Left lung (tissue), 10 donors: ENCODE results near the gene GADD45G. TPM values are rescaled to one million over a fixed set of nuclear protein-coding genes. Genes with fewer than 3 reads are reported as not detected.
A peak's percentile ranks its signal among the peaks of the same experiment; 100 is the strongest.

Experiments
- ATAC-seq: fragments of 200-7000 bp; cut with Tn5 transposase; one replicate; pipeline ENCODE4 v1.9.1; 2020; ENCODE audit warnings: moderate library complexity
- DNase-seq, 4 donors: peaks; one replicate each; pipeline ENCODE4 v3.0.0-alpha.2; 2013 to 2020
- H3K27ac ChIP-seq, 2 donors: fragments of 200-600 bp; sonication (generic) in 1 of 2; one replicate each; pipeline versions ENCODE4 v1.5.0 to v1.8.0; 2020 to 2021
- H3K27me3 ChIP-seq, 2 donors: fragments of 200-600 bp; sonication (generic) in 1 of 2; one replicate each; pipeline versions ENCODE4 v1.5.0 to v1.8.0; 2020 to 2021
- H3K36me3 ChIP-seq, 2 donors: fragments of 200-600 bp; sonication (generic) in 1 of 2; one replicate each; pipeline versions ENCODE4 v1.5.0 to v1.8.0; 2020 to 2021
- H3K4me1 ChIP-seq, 2 donors: fragments of 200-600 bp; one replicate each; pipeline ENCODE4 v1.8.0; 2021
- H3K4me3 ChIP-seq, 2 donors: fragments of 200-600 bp; sonication (generic) in 1 of 2; one replicate each; pipeline versions ENCODE4 v1.5.0 to v1.8.0; 2020 to 2021; ENCODE audit warnings: mild to moderate bottlenecking in 1 of 2
- H3K9me3 ChIP-seq, 2 donors: fragments of 200-600 bp; sonication (generic) in 1 of 2; one replicate each; pipeline versions ENCODE4 v1.5.0 to v1.8.0; 2020 to 2021
- intact Hi-C, 2 donors: fragments of 100-400 bp; cut with DNase I; formaldehyde crosslinking; loops; one replicate each; pipeline versions ENCODE4 v1.11.2 to v1.14.2; 2022
- polyA plus RNA-seq, 6 donors: library from polyadenylated mRNA; unstranded; fragments of 120-200 nt; gene quantifications; one replicate each; pipeline ENCODE4 v1.2.1, GENCODE V29; 2013; ENCODE audit not compliant: insufficient read length in 6 of 6
- total RNA-seq, 2 donors: library from RNA; stranded (reverse); fragmentation: NEBNext Ultra II Directional; extraction: Animal tissue kit (Norgen Biotek cat#: 25700); gene quantifications; one replicate each; pipeline ENCODE4 v1.2.1, GENCODE V29; 2021
- TF ChIP-seq, protein P1 (sequence below), 2 donors: fragments of 200-600 bp; sonication (generic) in 1 of 2; IDR thresholded peaks; one replicate each; pipeline versions ENCODE4 v1.5.0 to v1.8.0; 2021; ENCODE audit warnings: antibody characterized with exemption in 2 of 2
- donor health status: DM: no; HTN: yes; CAD: no.
- donor health status: DM: no; HTN: no; CAD: no.

GADD45G gene
- total and polyA plus RNA-seq, 8 donors: 3.9 to 12.6 (median 4.9) TPM

DNA sequence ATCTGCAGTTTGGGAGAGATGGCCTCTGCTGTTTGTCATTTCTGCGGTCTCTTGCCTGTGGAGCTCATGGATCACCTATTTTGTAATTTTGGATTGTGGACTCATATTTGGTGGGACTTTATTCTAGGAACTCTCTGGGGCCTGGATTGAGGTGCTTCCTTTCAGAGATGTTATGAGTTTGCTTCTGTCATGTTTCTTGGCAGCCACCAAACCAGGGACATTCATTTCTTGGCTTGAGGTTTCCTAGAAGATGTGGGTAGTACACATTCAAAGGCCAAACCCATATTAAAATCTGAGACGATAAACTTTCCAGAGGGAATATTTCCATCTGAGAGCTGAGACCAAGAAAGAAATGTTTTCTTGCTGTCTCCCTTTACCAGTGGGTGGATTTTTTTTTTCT lies 37.2 kb upstream of the GADD45G start:
- TF ChIP-seq, protein P1, sequence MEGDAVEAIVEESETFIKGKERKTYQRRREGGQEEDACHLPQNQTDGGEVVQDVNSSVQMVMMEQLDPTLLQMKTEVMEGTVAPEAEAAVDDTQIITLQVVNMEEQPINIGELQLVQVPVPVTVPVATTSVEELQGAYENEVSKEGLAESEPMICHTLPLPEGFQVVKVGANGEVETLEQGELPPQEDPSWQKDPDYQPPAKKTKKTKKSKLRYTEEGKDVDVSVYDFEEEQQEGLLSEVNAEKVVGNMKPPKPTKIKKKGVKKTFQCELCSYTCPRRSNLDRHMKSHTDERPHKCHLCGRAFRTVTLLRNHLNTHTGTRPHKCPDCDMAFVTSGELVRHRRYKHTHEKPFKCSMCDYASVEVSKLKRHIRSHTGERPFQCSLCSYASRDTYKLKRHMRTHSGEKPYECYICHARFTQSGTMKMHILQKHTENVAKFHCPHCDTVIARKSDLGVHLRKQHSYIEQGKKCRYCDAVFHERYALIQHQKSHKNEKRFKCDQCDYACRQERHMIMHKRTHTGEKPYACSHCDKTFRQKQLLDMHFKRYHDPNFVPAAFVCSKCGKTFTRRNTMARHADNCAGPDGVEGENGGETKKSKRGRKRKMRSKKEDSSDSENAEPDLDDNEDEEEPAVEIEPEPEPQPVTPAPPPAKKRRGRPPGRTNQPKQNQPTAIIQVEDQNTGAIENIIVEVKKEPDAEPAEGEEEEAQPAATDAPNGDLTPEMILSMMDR (IDR thresholded peaks at IDR 0.05): no peak
- intact Hi-C loops: no loop called here
- H3K27ac ChIP-seq: no peak overlapping the region
- H3K27me3 ChIP-seq: peaks cover 0 to under 1% of the 10 kb centered on the region in 2 donors
- H3K9me3 ChIP-seq: no peaks in the 10 kb centered on the region
- H3K4me3 ChIP-seq: no peak overlapping the region
- ATAC-seq: no peak
- no peaks in the 10 kb centered on the region for H3K36me3 ChIP-seq
- no peak for DNase-seq
- no peaks in the 10 kb centered on the region for H3K4me1 ChIP-seq

DNA sequence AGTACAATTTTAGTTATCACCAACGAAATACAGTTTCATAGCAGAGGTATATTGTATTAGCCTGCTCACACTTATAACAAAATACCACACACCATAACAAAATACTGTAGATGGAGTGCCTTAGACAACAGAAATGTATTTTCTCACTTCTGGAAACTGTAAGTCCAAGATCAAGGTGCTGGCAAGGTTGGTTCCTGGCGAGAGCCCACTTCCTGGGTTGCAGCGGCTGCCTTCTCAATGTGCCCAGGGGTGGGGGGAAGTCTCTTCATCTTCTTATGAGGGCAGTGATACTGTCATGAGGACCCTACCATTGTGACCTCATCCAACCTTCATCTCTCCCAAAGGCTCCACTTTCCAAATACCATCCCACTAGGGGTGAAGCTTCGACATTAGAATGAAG lies 30.5 kb upstream of the GADD45G start:
- H3K27ac ChIP-seq: no peak overlapping the region
- no peaks in the 10 kb centered on the region for H3K36me3 ChIP-seq
- no peak overlapping the region for H3K4me3 ChIP-seq
- no peak for DNase-seq
- H3K9me3 ChIP-seq: no peaks in the 10 kb centered on the region
- H3K4me1 ChIP-seq: peaks cover 0 to 5% of the 10 kb centered on the region in 2 donors
- TF ChIP-seq, protein P1 (IDR thresholded peaks at IDR 0.05): no peak
- intact Hi-C loops: no loop called here
- ATAC-seq: no peak
- H3K27me3 ChIP-seq: peaks cover 0 to 18% of the 10 kb centered on the region in 2 donors

DNA sequence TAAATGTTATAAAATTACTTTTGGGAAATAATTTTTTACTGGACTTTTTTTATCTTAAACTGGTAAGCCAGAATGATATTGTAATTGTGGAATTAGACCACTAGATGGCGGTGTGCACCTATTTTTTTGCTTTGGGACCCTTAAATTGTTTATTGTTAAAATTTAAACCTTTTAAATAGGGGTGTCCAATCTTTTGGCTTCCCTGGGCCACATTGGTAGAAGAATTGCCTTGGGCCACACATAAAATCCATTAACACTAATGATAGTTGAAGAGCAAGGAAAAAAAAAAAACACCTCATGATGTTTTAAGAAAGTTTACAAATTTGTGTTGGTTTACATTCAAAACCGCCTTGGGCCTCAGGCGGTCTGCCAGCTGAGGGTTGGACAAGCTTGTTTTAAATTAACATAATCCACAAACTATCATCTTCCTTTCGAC lies 28.4 kb upstream of the GADD45G start:
- H3K9me3 ChIP-seq: no peaks in the 10 kb centered on the region
- H3K4me3 ChIP-seq: no peak overlapping the region
- DNase-seq: peak in 2 of 4 donors; percentile 27 to 45
- H3K27me3 ChIP-seq: peaks cover 0 to 18% of the 10 kb centered on the region in 2 donors
- no peak overlapping the region for H3K27ac ChIP-seq
- intact Hi-C loops: no loop called here
- TF ChIP-seq, protein P1 (IDR thresholded peaks at IDR 0.05): peak; percentile 65 to 79
- ATAC-seq: peak; percentile 53
- no peaks in the 10 kb centered on the region for H3K36me3 ChIP-seq
- peaks cover 0 to 19% of the 10 kb centered on the region in 2 donors for H3K4me1 ChIP-seq

DNA sequence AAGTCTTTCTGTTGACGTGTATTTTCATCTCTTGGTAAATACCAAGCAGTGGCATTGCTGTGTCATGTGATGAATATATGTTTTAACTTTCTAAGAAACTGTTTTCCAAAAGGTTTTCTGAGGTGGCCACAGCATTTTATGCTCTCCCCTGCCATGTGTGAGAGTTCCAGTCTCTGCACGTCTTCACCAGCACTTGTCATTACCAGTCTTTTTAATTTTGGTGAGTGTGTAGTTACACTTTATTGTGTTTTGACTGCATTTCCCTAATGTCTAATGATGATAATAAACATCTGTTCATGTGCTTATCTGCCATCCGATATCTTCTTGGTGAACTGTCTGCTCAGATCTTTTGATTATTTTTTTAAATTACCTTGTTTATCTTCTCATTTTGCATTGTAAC lies 27.4 kb upstream of the GADD45G start:
- intact Hi-C loops: no loop called here
- ATAC-seq: no peak

DNA sequence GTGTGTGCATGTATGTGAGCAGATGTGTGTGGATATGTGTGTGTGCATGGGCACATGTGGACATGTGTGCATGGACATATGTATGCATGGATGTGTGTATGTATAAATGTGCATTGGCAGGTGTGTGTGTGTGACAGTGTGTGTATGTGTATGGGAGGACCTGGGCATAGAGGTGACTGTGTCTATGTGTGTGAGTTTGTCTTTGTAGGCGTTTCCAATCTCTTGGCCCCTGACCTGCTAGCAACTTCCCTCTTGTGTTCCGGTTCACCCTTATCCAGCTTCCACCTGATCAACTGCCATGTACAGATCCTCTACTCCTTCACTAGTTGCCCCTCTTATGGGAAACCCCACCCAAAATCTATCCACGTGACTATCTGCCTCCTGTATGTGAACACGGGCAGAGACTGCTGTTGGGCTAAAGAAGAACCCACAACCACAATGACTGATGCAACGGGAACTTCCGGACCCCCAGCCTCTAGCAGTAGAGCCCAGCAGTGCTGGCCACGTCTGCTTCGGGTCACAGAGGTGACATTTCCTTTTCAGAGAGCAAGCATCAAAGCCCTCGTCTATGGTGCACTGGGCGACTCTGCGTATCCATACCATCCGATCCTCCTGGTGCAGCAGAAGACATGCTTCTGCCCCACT lies 24.9 kb upstream of the GADD45G start:
- peak overlapping the region in 1 of 2 donors; percentile 26 for H3K27ac ChIP-seq
- intact Hi-C loops: no loop called here
- no peaks in the 10 kb centered on the region for H3K9me3 ChIP-seq
- DNase-seq (peak in 1 of 4 donors; percentile 75), ATAC-seq (no peak)
- TF ChIP-seq, protein P1 (IDR thresholded peaks at IDR 0.05): no peak
- no peak overlapping the region for H3K4me3 ChIP-seq
- peaks cover 0 to 11% of the 10 kb centered on the region in 2 donors for H3K27me3 ChIP-seq
- no peaks in the 10 kb centered on the region for H3K36me3 ChIP-seq
- H3K4me1 ChIP-seq: peaks cover 0 to 19% of the 10 kb centered on the region in 2 donors

More for the DNA sequence above, 27.4 kb upstream of the GADD45G start:
- Histone ChIP-seq H3K4me1 (peaks cover 0 to 19% of the 10 kb centered on the region in 2 donors), H3K27me3 (peaks cover 0 to 18% of the 10 kb centered on the region in 2 donors), H3K9me3 (no peaks in the 10 kb centered on the region), H3K27ac (no peak overlapping the region), H3K36me3 (no peaks in the 10 kb centered on the region), H3K4me3 (no peak overlapping the region)
- no peak for DNase-seq
- TF ChIP-seq, protein P1 (IDR thresholded peaks at IDR 0.05): no peak
